ENCODE data around the gene APBA2.
"Not testable (repeated sequence)": the region's sequence is repeated elsewhere in the genome, so short reads cannot be mapped to it uniquely, and the experiment has no call there.

Gene APBA2

GRCh38 chr15:28879551-28879950 is 6.2 kb upstream of the APBA2 start:
- no peak for DNase-seq

DNA sequence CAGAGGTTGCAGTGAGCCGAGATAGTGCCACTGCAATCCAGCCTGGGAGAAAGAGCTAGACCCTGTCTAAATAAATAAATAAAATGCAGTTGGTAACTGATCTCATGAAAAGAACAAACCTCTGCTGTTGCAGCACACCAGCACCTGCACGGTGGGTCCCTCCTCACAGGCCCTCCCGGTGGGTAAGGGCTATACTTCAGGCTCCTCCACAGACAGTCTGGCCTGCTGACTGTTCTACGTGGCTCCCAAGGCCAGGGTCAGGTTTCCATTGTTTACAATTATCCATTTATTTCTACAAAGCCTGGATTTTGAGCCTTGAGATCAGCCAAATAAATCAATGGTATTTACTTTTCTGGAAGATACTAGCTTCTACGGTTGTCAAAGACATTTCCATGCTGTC is 5.1 kb upstream of the APBA2 start:
- no peak for DNase-seq

DNA sequence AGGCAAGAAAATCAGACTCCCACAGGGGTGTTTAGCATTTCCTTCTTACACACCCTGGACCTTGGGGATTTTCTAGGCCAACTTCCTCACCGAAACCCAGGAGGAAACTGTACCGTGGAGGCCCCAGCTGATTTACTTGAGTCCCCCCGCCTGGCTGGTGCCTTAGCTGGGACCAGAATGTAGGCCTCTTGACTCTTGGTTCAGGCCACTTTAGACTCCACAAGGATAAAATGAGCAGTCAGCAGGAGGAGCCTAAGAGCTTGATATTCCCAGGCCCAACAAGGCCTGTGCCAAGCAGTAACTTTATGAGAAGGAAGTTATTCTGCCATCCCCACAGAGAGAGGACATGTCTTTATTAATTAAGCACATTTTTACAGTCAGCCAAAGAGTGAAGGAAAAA is 4.6 kb upstream of the APBA2 start:
- no peak for DNase-seq

GRCh38 chr15:28881600-28881999 is 4.2 kb upstream of the APBA2 start:
- DNase-seq, result no peak

GRCh38 chr15:28884151-28884940 is 1.4 kb upstream of the APBA2 start:
- no peak for DNase-seq

- DNase-seq, result peak in 1 of 6 experiments; percentile 27
Observed at GRCh38 chr15:28885128-28885629, 595 bp upstream of the APBA2 start.

DNA sequence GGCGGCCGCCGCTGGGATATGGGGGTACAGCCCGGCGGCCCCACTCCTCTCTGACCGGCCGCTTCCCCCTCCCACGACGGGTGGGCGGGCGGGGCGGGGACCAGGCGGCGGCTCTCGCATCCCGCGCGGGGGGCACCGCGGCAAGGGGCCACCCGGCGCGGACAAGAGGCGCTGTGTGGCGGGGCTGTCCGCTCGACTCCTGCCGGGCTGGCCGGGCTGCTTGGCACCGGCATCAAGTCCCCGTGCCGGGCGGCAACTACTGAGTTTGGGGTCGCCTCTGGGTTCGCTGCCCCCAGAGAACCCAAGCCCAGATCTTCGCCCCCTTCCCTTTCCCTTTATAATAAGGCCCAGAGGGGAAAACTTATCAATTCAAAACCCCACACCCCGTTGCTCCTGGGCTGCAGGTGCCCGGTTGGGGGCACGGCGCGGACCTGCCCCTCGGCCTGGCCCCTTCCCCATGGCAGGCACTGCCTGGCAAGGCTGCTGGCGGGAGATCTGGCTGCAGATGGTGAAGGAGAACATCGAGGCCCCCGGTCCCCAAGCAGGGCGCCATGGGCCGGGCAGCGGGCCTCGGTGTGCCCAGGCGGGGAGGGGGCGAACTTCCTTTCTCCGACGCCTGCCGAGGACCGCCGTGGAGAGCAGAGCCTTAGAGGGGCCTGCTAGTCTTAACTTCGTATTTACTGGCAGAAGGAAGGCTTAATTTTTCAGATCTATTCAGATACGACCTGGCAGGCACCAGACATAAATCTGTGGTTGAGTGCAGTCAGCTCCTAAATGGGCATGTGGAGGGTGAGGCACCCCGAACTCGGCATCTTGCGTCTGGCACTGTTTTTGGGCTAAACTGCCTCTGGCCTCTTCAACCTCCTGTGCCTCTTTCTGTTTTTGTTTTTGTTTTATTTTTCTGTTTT is 911 bp downstream of the APBA2 start:
- DNase-seq, result peak in 3 of 6 experiments; percentile 22 to 36 (median 25)

- no peak for DNase-seq
Observed at GRCh38 chr15:28887339-28888174, 1.8 kb downstream of the APBA2 start.

DNA sequence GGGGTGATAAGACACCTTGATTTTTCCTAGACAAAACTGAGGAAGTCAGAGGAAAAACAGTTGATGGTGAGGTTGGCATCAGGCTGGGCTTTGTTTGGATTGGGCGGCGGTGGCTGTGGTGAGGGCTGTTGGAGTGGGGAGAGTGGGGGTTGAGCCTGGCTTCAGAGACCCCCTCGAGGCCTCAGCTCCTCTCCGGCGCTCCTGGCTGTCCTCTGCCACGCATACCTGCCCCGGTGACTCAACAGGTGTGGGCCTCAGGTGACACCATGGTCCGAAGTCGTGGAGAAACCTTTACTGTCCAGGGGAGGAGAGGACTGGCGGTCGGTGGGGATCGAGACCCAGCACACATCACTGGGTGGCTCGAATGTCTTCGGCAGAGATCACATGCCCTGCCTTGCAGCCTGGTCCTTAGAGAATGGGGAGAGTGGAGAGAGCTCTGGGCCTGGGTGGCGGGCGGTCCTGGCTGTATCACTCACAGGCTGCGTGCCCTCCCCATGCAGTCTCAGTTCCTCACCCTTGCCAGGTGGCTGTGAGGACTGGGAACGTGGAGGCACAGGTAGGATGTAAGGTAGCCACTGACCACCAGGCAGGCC is 2.6 kb downstream of the APBA2 start:
- DNase-seq, result no peak

DNA sequence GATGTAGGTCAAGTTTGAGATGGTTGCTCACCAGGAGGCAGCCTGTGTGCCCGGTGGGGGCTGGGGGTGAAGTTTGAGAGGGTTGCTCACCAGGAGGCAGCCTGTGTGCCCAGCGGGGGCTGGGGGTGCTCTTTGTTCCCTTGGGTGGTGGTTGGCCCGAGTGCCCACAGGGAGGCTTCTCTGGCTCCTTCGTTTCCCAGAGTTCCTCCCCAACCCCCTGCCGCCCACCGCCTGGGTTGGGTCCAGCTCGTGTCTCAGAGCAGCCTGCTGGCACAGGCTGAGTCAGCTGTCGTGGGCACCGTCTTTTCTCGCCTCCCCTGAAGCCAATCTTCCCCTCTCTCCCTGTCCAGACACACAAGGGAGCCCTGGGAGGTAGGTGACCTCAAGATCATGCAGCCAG is 3.1 kb downstream of the APBA2 start:
- DNase-seq, result no peak

GRCh38 chr15:28889346-28889745 is 3.6 kb downstream of the APBA2 start:
- DNase-seq, result no peak

GRCh38 chr15:28889871-28890270 is 4.1 kb downstream of the APBA2 start:
- not testable (repeated sequence) for DNase-seq

- not testable (repeated sequence) for DNase-seq
Observed at GRCh38 chr15:28890291-28890690, 4.5 kb downstream of the APBA2 start.

DNA sequence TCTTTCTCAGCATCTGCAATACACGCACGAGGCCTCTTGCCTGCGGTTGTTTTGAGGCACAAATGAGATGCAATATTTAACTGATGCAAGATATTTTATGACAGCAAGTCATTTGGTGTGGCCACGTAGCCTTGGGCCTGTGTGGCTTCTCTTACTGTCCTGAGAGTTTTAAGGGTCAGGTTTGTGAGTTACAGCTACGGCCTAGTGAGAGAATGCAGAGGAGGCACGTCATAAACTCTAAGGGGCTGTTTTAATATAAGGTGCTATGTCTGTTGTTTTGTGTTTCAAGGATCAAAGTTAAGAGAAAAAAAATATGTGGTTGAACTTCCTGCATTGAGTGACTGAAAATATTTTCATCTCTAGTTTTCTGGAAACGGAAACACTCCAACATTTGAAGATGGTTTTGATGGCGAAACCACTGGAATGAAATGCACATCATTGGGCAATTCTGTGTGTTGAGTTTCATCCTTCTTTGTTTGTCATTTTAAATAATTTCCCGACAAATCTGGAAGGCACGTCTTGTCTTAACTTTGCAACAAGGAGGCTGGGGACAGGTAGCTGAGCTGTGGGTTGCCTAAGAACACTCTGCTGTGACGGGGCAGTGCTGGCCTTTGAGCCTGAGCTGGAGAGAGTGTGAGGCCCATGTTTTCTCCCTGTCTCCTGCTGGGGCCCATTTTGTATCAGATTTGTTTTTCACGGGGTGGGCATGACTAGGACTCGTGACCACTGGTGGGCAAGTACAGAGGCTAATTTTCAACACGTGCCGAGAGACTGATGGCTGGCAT is 5.1 kb downstream of the APBA2 start:
- DNase-seq, result peak in 4 of 6 experiments; percentile 36 to 84 (median 79)

- no peak for DNase-seq
Observed at GRCh38 chr15:28891588-28891987, 5.8 kb downstream of the APBA2 start.

DNA sequence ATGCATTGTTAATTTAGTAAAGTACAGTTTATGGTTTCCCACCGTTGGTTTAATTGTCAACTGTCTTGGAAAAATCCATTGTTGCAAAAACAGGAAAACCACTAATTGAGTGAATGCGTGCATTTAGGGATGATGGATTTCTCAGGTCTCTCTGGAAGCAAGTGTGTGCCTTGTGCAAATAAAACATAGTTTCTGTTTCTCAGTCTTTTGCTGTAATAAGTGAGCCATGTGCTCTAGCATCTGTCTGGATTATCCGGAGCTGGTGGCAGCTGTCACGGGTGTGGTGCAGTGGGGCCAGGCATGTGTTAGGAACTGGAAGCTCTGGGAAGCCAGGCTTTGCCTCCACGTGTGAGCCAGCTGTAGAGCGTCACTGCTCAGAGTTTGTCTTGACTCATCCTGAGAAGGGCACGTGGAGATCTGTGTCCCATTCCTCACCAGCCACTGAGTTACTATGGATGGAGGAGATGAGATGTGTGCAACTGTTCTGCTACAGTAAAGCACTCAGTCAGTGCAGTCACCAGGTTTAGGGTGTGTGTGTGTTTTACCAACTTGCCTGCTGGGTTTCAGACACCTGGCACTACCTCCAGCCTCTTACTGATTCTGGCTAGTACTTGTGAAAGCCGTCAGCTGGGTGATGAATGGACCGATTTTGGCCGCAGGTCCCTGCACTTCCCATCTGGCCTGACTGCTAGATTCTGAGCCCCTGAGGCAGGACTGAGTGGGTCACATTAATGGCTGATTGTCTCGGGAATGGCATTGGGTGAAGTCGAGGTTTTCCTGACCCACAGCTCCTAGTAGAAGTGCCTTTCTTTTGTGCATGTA is 7.2 kb downstream of the APBA2 start:
- no peak for DNase-seq

GRCh38 chr15:28894631-28895030 is 8.9 kb downstream of the APBA2 start:
- DNase-seq, result no peak

DNA sequence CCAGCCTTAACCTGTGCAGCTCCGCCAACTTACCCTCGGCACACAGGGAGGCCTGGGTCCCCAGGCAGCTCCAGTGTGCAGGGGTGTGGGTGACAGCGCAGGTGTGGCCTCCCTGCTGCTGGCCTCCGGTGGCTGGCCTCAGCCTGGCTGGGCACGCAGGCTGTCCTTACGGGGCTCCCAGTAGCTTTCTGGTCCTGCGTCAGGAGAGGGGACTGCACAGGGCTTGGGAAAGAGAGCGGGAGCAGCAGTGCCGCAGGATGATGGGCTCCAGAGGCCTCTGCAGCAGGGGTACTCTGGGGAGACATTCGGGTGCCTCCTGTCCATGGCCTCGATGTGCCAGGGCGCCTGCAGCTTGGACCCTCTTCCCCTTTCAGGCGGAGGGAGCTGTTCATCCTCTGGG is 9.4 kb downstream of the APBA2 start:
- no peak for DNase-seq

DNA sequence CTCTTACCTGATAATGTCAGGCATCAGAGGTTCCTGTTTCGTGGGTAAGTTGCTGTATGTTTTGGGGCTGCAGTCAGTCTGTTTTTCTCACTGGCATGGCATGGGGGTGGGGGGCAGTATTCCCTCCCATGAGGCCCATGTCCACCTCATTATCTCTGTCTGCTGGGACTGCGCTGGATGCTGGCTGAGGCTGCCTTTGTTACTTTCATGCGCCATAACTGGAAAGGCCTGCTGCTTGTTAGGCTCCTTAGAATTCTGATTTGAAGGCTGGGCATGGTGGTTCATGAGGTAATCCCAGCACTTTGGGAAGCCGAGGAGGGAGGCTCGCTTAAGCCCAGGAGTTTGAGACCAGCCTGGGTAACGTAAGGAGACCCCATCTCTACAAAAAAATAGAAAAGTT is 9.8 kb downstream of the APBA2 start:
- DNase-seq, result no peak

DNA sequence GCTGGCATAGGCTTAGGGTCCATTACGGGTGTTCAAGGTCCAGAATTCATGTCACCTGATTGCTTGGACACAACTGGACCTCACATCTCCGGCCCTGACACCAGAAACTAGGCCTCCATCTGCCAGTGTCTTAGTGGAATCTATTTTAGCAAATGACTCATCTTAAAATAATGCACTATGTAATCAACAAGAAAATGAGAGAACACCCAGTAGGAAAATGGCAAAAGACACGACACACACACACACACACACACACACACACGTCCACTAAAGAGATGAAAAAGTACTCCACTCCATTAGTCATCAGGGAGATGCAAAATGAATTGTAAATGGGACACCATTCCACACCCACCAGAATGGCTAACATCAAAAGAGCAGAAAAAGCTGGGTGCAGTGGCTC is 11.2 kb downstream of the APBA2 start:
- no peak for DNase-seq
